ENCODE data around the gene CST5.

Gene CST5

GRCh38 chr20:23889775-23890187 is 10.2 kb upstream of the CST5 start:
- in situ Hi-C loops (cut with MboI; ENCODE audit: low pct_unique_long_range_greater_than_20kb, low sequenced_read_pairs, unreplicated experiment) = no loop called here
- DNase-seq (ENCODE audit: low spot score) = peak; percentile 31
- TF ChIP-seq CTCF (IDR thresholded peaks at IDR 0.05; ENCODE audit: extremely low read depth, insufficient read depth, missing control alignments) = peak; percentile 79

GRCh38 chr20:23887856-23888255 is 8.3 kb upstream of the CST5 start:
- DNase-seq (ENCODE audit: low spot score) = no peak
- in situ Hi-C loops (cut with MboI; ENCODE audit: low pct_unique_long_range_greater_than_20kb, low sequenced_read_pairs, unreplicated experiment) = no loop called here
- no peak for TF ChIP-seq CTCF (IDR thresholded peaks at IDR 0.05; ENCODE audit: extremely low read depth, insufficient read depth, missing control alignments)

GRCh38 chr20:23884771-23885162 is 5.2 kb upstream of the CST5 start:
- TF ChIP-seq CTCF (IDR thresholded peaks at IDR 0.05; ENCODE audit: extremely low read depth, insufficient read depth, missing control alignments) = no peak
- in situ Hi-C loops (cut with MboI; ENCODE audit: low pct_unique_long_range_greater_than_20kb, low sequenced_read_pairs, unreplicated experiment) = no loop called here
- no peak for DNase-seq (ENCODE audit: low spot score)

GRCh38 chr20:23884136-23884770 is 4.7 kb upstream of the CST5 start:
- no peak for TF ChIP-seq CTCF (IDR thresholded peaks at IDR 0.05; ENCODE audit: extremely low read depth, insufficient read depth, missing control alignments)
- in situ Hi-C loops (cut with MboI; ENCODE audit: low pct_unique_long_range_greater_than_20kb, low sequenced_read_pairs, unreplicated experiment) = no loop called here
- DNase-seq (ENCODE audit: low spot score) = no peak

DNA sequence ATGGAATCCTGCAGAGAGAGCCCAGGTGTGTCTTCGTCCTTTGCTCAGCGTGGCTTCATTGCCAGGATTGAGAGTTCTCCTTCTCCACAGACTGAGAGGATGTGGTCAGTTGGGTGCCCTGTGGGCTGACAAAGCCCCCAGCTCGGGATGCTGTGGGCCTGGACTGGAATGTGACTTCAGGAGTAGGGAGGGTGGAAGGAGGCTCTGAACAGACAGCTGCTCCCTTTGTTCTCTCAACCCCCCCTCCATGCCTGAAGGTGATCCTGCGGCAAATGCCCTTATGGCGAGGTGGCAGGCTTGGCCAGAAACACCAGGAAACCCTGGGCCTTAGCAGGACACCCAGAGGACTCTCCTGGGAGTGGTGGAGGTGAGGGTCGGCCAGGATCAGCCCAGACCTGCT is 1.8 kb upstream of the CST5 start:
- in situ Hi-C loops (cut with MboI; ENCODE audit: low pct_unique_long_range_greater_than_20kb, low sequenced_read_pairs, unreplicated experiment) = no loop called here
- no peak for DNase-seq (ENCODE audit: low spot score)
- TF ChIP-seq CTCF (IDR thresholded peaks at IDR 0.05; ENCODE audit: extremely low read depth, insufficient read depth, missing control alignments) = no peak

- in situ Hi-C loops (cut with MboI; ENCODE audit: low pct_unique_long_range_greater_than_20kb, low sequenced_read_pairs, unreplicated experiment) = no loop called here
- no peak for TF ChIP-seq CTCF (IDR thresholded peaks at IDR 0.05; ENCODE audit: extremely low read depth, insufficient read depth, missing control alignments)
- DNase-seq (ENCODE audit: low spot score) = no peak
These were observed 869 bp upstream of the CST5 start for GRCh38 chr20:23880417-23880816.

All from GM13977 (cell line).